Activated gamma-delta T cell treated with Interleukin-2 at 50 U/mL for 16 hours (primary cell): ENCODE data around the gene HECTD1.
"Not testable (repeated sequence)": the region's sequence is repeated elsewhere in the genome, so short reads cannot be mapped to it uniquely, and the experiment has no call there.

Source experiments
- DNase-seq: peaks from one replicate; pipeline ENCODE4 v3.0.0-alpha.2; 2020

HECTD1 gene

DNA sequence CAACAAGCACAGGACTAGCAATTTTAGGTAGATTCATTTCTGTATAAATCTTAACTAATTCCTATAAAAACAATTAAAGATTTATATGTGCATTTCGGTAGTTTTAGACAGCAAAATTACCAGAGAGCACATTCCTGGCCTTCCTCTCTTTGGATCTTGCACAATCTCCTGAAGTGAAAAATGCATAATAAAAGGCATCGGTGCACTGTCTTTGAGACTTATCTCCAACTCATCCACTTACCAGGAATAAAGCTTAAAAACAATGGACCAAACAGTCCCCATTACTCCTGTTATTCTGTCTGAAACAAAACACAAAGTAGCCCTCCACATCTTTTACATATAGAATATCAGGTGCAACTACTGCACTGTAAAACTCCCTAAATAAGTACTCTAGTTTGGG lies 69.3 kb downstream of the HECTD1 start:
- DNase-seq = no peak

DNA sequence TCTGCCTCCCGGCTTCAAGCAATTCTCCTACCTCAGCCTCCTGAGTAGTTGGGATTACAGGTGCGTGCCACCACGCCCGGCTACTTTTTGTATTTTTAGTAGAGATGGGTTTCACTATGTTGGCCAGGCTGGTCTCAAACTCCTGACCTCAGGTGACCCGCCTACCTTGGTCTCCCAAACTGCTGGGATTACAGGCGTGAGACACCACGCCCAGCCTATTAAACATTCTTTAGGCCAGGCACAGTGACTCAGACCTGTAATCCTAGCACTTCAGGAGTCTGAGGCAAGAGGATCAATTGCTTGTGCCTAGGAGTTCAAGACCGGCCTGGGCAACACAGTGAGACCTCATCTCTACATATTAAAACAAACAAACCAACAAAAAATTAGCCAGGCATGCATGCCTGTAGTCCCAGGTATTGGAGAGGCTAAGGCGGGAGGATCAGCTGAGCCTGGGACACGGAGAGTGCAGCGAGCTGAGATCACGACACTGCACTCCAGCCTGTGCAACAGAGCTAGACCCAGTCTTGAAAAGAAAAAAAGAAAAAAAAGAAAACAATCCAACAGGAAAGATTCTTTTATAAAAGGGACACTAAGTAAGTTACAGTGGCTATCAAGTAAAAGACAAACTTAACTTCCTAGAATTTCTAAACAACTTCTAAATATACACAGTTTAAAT lies 70.2 kb downstream of the HECTD1 start:
- DNase-seq = no peak

DNA sequence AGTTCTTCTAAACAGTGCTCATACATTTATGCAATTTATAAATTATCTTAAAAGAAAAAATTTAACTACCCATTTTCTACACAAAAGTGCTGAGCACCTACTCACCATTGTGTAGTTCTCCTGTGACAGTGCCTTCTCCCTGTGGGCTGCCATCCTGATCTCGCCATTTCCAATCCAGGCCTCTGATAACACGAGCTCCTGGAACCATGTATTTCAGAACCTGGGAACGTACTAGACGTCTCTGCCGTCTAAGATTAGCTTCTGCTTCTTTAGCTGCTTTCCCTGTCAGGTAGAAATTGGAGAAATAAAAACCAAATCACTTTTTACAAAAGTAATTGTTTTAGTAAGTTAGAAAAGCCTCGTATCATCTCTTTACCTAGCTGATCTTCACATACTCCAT lies 74.5 kb downstream of the HECTD1 start:
- DNase-seq = no peak

DNA sequence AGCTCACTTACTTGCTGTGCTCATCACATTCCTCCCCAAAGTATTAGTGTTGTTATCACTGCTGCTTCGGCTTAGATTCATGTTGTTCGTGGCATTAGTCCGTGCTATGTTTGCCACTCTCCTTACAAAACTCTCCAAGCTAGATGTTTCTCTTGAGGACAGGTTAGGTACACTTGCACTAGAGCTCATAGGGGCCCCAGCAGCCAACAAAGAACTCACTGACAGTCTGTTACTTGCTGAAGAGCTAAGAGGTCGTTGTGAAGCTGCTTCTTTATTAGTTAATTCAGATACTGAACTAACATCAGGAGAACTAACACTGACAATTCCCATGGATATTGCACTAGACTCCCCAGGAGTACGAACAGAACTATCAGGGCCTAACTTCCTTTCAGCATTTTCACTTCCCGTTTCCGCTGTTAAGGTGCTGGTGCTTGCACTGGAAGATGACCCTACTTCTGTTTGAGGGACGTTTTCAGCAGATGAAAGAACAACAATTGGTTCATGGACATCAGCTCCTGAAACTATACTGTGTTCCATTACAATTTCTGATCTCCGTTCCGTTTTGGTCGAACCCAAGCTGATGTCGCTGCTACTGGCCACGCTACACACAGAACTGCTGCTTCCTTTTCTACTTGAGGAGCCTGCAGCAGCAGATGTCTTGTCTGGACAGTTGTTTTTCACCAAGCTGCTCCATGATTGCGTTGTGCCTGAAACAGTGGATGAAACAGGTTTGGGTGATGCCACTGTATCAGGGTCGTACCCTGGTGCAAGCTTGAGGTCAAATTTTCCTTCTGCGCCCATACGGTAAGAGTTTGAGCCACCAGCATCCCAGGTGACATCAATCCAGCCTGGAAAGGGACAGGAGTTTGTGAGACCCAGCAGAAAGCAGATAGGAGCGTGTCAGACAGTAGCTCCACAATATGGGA lies 78.7 kb downstream of the HECTD1 start:
- DNase-seq = no peak

DNA sequence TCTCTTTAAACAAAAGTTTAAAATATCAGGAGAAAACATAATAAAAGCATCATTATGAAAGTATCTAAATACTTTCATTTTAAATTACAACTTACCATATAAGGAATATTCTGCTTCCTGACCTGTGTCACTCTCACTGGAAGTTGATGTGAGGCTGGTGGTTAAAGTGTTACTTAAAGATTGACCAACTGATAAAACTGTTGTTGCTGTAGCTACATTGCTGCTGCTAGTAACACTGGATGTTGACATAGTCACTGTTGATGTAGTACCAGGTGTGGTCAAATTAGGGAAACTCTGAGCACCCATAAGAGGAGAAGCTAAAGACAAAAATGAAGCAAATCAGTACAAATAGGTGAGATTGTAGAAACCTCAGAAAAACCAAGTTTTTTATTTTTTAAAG lies 79.9 kb downstream of the HECTD1 start:
- peak; percentile 26 for DNase-seq

DNA sequence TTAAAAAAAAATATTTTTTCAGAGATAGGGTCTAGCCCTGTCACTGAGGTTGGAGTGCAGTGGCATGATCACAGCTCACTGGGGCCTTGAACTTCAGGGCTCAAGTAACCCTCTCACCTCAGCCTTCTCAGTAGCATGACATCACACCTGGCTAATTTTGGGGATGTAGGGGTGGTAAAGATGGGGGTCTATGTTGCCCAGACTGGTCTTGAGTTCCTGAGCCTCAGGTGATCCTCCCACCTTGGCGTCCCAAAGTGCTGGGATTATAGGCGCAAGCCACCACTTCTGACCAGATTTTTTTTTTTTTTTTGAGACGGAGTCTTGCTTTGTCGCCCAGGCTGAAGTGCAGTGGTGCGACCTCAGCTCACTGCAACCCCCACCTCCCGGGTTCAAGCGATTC lies 80.9 kb downstream of the HECTD1 start:
- no peak for DNase-seq

DNA sequence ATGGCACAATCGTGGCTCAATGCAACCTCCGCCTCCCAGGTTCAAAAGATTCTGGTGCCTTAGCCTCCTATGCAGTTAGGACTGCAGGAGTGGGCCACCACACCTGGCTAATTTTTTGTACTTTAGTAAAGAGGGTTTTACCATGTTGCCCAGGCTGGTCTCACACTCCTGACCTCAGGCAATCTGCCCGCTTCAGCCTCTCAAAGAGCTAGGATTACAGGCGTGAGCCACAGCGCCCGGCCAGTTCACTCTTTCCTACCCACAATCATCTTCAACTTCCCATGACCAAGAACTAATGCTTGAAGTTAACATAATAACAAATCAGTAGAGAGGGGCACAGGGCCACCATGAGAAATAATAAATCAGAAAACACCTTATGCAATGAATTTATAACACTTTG lies 82.4 kb downstream of the HECTD1 start:
- DNase-seq = no peak

DNA sequence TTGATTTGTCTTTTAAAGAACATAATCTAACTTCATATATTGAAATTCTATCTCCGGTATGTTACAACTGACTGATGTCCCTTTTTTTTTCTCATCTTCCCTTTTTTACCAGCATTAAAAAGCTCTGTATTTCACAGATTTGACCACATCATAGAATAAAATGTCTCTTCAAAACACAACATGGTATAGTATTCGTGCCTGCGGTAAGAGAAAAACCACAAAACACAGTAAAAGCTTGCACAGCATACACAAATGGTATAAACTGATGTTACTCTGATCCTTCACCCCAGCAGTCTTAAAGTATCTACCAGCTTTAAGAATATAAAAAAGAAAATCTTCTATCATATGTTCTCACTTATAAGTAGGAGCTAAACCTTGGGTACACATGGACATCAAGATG lies 83.4 kb downstream of the HECTD1 start:
- DNase-seq = peak; percentile 20

DNA sequence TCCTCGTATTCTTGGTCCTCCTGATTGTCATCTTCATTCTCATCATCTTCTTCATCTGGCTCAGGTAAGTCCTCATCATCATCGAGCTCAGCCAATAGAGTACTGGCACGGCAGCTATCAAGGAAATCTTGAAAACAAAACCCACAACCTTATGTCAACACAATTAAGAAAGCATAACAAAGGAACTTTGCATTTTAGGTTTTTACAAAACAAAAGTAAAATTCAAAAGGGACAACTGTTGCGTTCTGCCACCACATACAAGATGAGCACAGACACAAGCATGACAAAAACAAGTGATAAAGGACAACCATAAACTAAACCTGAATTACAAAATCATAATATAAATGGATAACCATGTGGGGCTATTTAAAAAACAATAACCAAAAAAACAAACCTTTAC lies 84.7 kb downstream of the HECTD1 start:
- DNase-seq = no peak

DNA sequence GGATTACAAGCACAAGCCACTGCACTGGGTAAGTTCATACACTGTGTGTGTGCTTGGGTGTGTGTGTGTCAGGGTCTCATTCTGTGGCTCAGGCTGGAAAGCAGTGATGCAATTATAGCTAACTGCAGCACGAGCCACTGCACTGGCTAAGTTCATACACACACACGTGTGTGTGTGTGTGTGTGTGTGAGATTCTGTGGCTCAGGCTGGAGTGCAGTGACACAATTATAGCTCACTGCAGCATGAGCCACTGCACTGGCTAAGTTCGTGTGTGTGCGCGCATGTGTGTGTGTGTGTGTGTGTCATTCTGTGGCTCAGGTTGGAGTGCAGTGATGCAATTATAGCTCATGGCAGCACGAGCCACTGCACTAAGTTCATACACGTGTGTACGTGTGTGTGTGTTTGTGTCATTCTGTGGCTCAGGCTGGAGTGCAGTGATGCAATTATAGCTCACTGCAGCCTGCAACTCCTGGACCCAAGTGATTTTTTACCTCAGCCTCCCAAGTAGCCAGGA lies 85.4 kb downstream of the HECTD1 start:
- DNase-seq = no peak

DNA sequence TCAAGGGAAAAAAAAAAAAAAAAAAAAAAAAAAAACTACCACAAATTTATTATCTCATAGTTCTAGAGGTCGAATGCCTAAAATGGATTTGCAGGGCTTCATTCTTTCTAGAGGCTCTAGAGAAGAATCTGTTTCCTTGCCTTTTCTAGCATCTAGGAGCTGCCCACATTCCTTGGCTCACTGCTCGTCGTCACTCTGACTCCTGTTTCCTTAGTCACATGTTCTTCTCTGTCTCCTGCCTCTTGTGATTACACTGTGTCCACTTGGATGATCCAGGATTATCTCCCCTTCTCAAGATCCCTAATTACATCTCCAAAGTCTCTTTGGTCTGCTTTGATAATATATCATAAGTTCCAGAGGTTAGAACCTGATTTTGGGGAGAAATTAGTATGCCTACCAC lies 88.7 kb downstream of the HECTD1 start:
- DNase-seq = no peak

DNA sequence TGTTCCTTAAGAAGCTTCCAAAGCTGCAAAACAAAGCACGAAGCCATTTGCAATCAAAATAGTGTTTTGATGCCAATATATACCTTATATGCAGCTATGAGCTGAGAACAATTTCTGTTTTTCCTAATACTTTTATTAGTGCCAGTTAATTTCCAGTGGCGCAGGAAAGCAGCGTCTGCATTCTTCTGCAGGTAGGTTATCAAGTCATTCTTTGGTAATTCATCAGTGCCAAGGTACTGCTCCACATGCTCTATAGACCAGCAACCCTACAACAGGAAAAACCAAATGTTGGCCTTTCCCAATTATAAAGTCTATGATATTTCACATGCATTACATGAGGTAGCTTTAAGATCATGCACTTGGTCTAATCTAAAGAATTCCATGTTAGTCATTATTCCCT lies 93.8 kb downstream of the HECTD1 start:
- DNase-seq = no peak

DNA sequence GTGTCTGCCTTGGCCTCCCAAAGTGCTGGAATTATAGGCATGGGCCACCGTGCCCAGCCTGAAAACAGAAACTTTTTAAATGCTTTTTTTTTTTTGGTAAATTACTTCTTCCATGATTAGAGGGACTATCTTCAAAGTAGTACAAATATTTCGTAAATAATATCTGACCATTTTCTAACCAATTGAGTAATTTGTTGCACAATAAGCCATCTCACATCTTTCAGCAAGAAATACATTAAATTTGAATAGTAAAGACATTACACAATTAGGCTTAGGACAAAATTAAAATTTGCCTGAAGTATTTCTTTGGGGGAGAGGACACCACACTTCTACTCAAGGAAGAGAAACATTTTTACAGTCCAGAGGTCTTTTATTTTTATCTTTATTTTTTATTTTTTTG lies 96.7 kb downstream of the HECTD1 start:
- DNase-seq = no peak

DNA sequence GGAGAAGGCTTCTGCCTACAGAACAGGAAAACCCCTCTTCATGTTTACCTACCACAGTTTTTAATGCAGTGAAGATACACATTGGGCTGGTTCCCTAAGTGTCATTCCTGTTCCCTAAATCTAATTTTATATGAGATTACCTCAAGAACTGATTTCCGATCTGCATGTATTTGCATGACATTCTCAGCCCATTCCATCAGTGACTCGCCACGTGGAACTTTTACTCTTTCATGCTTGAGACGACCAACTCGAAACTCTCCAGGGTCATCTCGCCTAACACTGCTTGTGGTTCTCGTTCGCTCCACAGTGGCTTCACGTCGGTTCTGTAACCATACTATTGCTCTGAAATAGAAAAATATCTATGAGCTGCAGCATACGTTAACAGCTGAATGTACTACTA lies 98.3 kb downstream of the HECTD1 start:
- DNase-seq = no peak

DNA sequence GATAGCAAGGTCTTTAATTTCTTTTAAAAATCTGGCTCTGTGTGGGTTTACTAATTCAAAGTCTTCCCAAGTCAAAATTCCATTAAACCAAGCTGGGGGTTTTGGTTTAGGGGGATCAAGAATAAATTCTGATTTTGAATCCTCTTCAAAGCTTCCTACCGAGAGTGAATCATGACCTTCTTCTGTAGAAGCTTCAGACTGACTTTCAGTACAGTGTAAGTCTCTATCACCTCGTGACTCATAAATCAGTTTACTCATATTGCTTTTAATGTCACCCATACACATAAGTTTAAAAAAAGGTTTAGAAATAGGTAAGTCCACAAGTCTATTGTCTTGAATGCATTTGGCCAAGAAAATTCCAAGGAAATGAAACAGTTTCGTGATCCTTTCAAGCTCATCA lies 100.8 kb downstream of the HECTD1 start:
- DNase-seq = no peak

DNA sequence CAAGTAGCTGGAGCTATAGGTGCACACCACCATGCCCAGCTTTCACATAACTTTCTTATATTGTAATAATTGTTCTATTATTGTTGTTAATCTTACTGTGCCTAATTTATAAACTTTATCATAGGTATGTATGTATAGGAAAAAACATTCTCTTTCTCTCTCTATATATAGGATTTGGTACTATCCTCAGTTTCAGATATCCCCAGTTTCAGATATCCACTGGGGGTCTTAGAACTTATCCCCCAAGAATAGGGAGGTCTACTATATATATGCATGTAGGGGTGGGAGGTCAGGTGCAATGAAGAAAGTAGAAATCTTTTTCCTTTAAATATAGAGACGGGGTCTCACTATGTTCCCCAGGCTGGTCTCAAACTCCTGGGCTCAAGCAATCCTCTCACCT lies 110.5 kb downstream of the HECTD1 start:
- no peak for DNase-seq

DNA sequence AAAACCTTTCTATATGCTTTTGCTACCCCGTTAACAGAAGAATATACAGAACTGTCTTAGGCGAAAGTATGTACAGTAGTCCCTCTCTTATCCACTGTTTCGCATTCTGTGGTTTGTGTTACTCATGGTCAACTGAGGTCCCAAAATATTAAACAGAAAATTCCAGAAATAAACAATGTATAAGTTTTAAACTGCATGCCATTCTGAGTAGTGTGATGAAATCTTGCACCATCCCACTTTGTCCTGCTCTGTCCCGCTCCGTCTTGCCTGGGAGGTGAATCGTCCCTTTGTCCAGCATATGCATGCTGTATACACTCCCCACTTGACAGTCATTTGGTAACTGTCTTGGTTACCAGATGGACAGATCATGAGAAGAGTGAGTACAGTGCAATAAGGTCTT lies 111.3 kb downstream of the HECTD1 start:
- DNase-seq = no peak

DNA sequence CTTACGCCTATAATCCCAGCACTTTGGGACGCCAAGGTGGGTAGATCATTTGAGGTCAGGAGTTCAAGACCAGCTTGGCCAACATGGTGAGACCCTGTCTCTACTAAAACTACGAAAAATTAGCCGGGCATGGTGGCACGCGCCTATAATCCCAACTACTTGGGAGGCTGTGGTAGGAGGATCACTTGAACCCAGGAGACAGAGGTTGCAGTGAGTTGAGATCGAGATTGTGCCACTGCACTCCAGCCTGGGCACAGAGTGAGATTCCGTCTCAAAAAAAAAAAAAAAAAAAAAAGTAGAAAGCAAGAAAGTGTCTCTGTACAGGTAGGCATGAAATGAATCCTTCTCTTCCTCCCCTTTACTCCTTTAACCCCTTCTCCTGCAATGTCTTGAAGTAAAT lies 111.8 kb downstream of the HECTD1 start:
- not testable (repeated sequence) for DNase-seq

DNA sequence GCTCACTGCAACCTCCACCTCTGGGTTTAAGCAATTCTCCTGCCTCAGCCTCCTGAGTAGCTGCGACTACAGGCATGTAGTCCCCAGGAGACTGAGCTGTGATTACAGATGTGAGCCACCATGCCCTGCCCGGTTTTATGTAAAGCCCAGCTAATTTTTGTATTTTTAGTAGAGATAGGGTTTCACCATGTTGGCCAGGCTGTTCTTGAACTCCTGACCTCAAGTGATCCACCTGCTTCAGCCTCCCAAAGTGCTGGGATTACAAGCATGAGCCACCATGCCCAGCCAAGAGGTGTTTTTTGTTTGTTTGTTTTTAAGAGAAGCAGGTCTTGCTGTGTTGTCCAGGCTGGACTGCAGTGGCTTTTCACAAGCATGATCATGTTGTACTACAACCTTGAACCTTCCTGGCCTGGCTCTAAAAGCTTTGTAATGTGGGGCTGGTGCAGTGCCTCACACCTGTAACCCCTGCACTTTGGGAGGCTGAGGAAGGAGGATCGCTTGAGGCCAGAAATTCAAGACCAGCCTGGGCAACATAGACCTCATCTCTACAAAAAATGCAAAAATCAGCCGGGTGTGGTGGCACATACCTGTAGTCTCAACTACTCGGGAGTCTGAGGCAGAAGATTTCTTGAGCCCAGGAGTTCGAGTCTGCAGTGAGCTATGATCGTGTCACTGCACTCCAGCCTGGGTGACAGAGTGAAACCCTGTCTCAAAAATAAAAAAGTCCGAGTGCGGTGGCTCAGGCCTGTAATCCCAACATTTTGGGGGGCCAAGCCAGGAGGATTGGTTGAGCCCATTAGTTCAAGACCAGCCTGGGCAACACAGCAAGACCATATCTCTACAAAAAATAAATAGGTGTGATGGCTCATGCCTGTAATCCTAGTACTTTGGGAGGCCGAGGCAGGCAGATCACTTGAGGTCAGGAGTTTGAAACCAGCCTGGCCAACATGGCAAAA lies 113.4 kb downstream of the HECTD1 start:
- not testable (repeated sequence) for DNase-seq

DNA sequence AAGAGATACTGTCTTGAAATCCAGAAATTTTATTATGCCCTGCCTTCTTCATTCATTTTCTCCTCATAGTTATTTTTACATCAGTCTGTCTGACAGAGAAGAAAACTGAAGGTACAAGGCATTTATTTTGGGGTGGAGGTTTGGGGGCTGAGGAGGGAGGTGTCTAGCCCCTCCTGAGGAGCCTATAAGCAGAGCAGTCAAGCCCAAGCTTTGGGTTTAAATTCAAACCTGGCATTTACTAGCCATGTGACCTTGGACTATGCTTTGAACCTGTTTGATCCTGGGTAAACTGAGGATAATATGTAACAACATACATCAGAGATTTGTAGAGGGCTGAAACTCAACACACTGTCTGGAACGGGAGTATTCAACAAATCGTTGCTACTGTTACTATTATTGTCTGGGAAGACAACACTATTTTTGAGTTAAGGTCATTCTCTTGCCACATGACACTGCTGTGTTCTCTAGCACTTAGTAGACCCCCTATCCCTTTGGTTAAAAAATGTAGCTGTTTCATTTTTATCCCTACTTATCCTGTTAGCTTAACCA lies 115.4 kb downstream of the HECTD1 start:
- no peak for DNase-seq

DNA sequence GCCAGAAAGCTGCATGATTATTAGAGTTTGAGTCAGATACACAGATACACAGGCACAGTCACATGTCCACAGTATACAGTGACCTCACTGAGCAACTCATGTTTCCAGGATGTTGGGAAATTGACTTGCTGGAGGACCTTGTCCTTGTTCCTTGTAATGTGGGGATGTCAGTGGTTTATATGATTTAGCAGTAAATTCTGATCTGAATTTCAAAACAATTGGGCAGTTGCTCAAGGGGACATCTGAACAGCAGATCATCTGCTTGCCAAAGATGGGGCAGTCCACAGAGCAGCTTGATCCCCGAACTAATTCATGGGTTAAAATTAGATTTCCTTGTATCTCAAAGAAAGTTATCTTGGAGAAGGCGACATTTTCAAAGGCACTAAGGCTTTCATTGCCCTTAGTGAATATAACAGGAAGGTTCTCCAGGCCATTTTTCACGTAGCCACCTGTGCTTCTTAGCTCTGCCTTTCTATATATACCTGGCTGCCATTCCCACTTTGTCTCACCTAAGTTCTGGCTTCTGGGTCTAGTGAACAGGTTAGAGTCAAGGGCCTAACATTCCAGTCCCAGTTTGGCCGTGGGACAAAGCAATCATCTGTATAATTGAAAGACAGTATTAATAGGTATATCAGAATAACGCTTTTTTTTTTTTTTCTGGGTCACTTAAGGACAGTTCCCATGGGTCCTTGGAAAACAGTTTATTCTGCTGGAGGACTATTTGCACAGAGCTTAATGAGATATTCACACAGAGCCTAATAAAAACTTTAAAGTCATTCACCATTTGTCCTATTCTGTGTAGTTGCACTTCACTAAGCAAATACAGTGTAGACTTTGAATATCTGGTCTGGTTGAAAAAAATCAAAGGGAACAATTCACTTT lies 116.5 kb downstream of the HECTD1 start:
- DNase-seq = no peak

DNA sequence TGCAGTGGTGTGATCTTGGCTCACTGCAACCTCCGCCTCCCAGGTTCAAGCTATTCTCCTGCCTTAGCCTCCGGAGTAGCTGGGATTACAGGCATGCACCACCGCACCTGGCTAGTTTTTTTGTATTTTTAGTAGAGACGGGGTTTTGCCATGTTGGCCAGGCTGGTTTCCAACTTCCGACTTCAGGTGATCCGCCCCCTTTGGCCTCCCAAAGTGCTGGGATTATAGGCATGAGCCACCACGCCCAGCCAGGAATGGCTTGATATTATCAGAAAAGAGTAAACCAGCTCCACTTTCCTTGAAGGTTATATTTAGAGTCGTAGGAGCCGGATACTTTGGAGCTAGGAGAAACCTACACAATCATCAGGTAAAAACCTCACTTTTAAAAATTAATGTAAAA lies 121.1 kb downstream of the HECTD1 start:
- DNase-seq = not testable (repeated sequence)
